Gastroesophageal sphincter (tissue), 4 donors: ENCODE data around the gene TMCO4. TPM values are rescaled to one million over a fixed set of nuclear protein-coding genes. Genes with fewer than 3 reads are reported as not detected.

ENCODE experiments used
- ATAC-seq: fragments of 150-250 bp; one replicate; pipeline ENCODE4 v1.9.1; 2016; ENCODE audit warnings: mild to moderate bottlenecking, moderate library complexity
- H3K27ac ChIP-seq, 4 donors: fragments of 200-600 bp; sonication (generic) in 3 of 4; 1 replicate in 3 of 4; 2 replicates in 1 of 4; pipeline ENCODE4 v1.5.1; 2016 to 2019
- H3K27me3 ChIP-seq: fragments of 200-600 bp; sonication (generic); one replicate; pipeline ENCODE4 v1.5.1; 2019
- H3K36me3 ChIP-seq, 2 donors: fragments of 200-600 bp; sonication (generic); one replicate each; pipeline ENCODE4 v1.5.1; 2019; ENCODE audit warnings: control low read depth in 1 of 2
- H3K4me1 ChIP-seq, 3 donors: fragments of 200-600 bp; sonication (generic); 1 replicate in 2 of 3; 2 replicates in 1 of 3; pipeline ENCODE4 v1.5.1; 2016 to 2019; ENCODE audit warnings: control low read depth in 2 of 3
- H3K4me3 ChIP-seq, 2 donors: fragments of 200-600 bp; sonication (generic); one replicate each; pipeline ENCODE4 v1.5.1; 2019; ENCODE audit warnings: mild to moderate bottlenecking in 1 of 2, moderate library complexity in 1 of 2
- H3K9me3 ChIP-seq, 3 donors: fragments of 200-600 bp; sonication (generic); one replicate each; pipeline ENCODE4 v1.5.1; 2017 to 2019; ENCODE audit warnings: control low read depth in 2 of 3
- CTCF ChIP-seq, 4 experiments: fragments of 200-600 bp in 2 of 4; fragments of 450-650 bp in 2 of 4; sonication (generic) in 1 of 4; IDR thresholded peaks; one replicate each; pipeline ENCODE4 v1.5.1; 2017 to 2019; ENCODE audit warnings: antibody characterized with exemption in 4 of 4, mild to moderate bottlenecking in 2 of 4, moderate library complexity in 2 of 4
- EP300 ChIP-seq: sonication (generic); formaldehyde crosslinking; IDR thresholded peaks from one replicate; pipeline ENCODE4 v1.6.1; 2017; ENCODE audit warnings: antibody characterized with exemption, mild to moderate bottlenecking
- POLR2A ChIP-seq, 2 donors: fragments of 450-650 bp; IDR thresholded peaks; one replicate each; pipeline ENCODE4 v1.6.1; 2017; ENCODE audit warnings: antibody characterized with exemption in 2 of 2, mild to moderate bottlenecking in 2 of 2, moderate library complexity in 1 of 2
- POLR2AphosphoS5 ChIP-seq: sonication (generic); formaldehyde crosslinking; IDR thresholded peaks from one replicate; pipeline ENCODE4 v1.6.1; 2017; ENCODE audit warnings: antibody characterized with exemption
- WGBS, 2 donors: methylation state at CpG; one replicate each; pipeline ENCODE4 v1.1.5; 2018; ENCODE audit warnings: low coverage in 1 of 2; 5-methylcytosine and 5-hydroxymethylcytosine counted together
- total RNA-seq, 4 donors: library from RNA; depleted of rRNA; stranded (reverse); fragments of >200 nt; gene quantifications; one replicate each; pipeline ENCODE4 v1.1.0, GENCODE V29; 2016

TMCO4 gene
- total RNA-seq, 4 donors from 2014 or later, result 18.1 to 36.9 (median 24.5) TPM

- ATAC-seq, result no peak
- H3K36me3 ChIP-seq, result peaks cover 0 to 61% of the 10 kb centered on the region in 2 donors
Observed at GRCh38 chr1:19734056-19734455, 65.7 kb downstream of the TMCO4 start.

GRCh38 chr1:19733615-19734014 lies 66.1 kb downstream of the TMCO4 start:
- H3K27me3 ChIP-seq, result no peaks in the 10 kb centered on the region
- H3K4me1 ChIP-seq, result peaks cover 0 to 47% (median 17%) of the 10 kb centered on the region in 3 donors
- 94 to 100% methylated on average over 5 of the region's 5 CpGs for WGBS, 2 donors
- no peak overlapping the region for H3K4me3 ChIP-seq
- ATAC-seq, result no peak
- TF ChIP-seq CTCF (IDR thresholded peaks at IDR 0.05), result no peak
- no peak for TF ChIP-seq POLR2A (IDR thresholded peaks at IDR 0.05)
- TF ChIP-seq EP300, result no peak
- TF ChIP-seq POLR2AphosphoS5, result no peak
- no peak overlapping the region for H3K27ac ChIP-seq
- H3K36me3 ChIP-seq, result peaks cover 0 to 59% of the 10 kb centered on the region in 2 donors
- H3K9me3 ChIP-seq, result peaks cover 0 to 6% (median 0%) of the 10 kb centered on the region in 3 donors

More at GRCh38 chr1:19734056-19734455, 65.7 kb downstream of the TMCO4 start:
- TF ChIP-seq POLR2AphosphoS5 (no peak), POLR2A (IDR thresholded peaks at IDR 0.05) (no peak), EP300 (no peak), CTCF (IDR thresholded peaks at IDR 0.05) (no peak)
- Histone ChIP-seq H3K27me3 (no peaks in the 10 kb centered on the region), H3K27ac (peak overlapping the region in 3 of 4 donors; percentile 80 to 87 (median 86)), H3K9me3 (peaks cover 0 to 10% (median 0%) of the 10 kb centered on the region in 3 donors), H3K4me3 (no peak overlapping the region), H3K4me1 (peaks cover 0 to 48% (median 17%) of the 10 kb centered on the region in 3 donors)
- 80 to 81% methylated on average over 1 to 8 of the region's 8 CpGs for WGBS, 2 donors

- 93 to 94% methylated on average over 3 of the region's 8 CpGs for WGBS, 2 donors
- Histone ChIP-seq H3K4me3 (no peak overlapping the region), H3K27ac (no peak overlapping the region), H3K4me1 (peaks cover 0 to 28% (median 10%) of the 10 kb centered on the region in 3 donors), H3K9me3 (peaks cover 0 to 6% (median 0%) of the 10 kb centered on the region in 3 donors), H3K27me3 (no peaks in the 10 kb centered on the region), H3K36me3 (peaks cover 0 to 77% of the 10 kb centered on the region in 2 donors)
- TF ChIP-seq CTCF (IDR thresholded peaks at IDR 0.05) (no peak), POLR2A (IDR thresholded peaks at IDR 0.05) (no peak), EP300 (no peak), POLR2AphosphoS5 (no peak)
- no peak for ATAC-seq
Observed at GRCh38 chr1:19731311-19731821, 68.3 kb downstream of the TMCO4 start.

- ATAC-seq, result no peak
Observed at GRCh38 chr1:19730793-19731192, 68.9 kb downstream of the TMCO4 start.

More at GRCh38 chr1:19730793-19731192, 68.9 kb downstream of the TMCO4 start:
- Histone ChIP-seq H3K36me3 (peaks cover 0 to 83% of the 10 kb centered on the region in 2 donors), H3K4me3 (no peak overlapping the region), H3K4me1 (peaks cover 0 to 22% (median 5%) of the 10 kb centered on the region in 3 donors), H3K27me3 (no peaks in the 10 kb centered on the region), H3K27ac (no peak overlapping the region), H3K9me3 (peaks cover 0 to 6% (median 0%) of the 10 kb centered on the region in 3 donors)
- TF ChIP-seq EP300, result no peak
- TF ChIP-seq POLR2A (IDR thresholded peaks at IDR 0.05), result no peak
- no peak for TF ChIP-seq POLR2AphosphoS5
- TF ChIP-seq CTCF (IDR thresholded peaks at IDR 0.05), result no peak
- 66 to 82% methylated on average over 3 of the region's 3 CpGs for WGBS, 2 donors
